Measurements from ENCODE around the gene MAPKAPK2. TPM values are rescaled to one million over a fixed set of nuclear protein-coding genes. Genes with fewer than 3 reads are reported as not detected.

MAPKAPK2 gene
- total RNA-seq, 1 experiment from 2014 or later = 96.2 TPM

DNA sequence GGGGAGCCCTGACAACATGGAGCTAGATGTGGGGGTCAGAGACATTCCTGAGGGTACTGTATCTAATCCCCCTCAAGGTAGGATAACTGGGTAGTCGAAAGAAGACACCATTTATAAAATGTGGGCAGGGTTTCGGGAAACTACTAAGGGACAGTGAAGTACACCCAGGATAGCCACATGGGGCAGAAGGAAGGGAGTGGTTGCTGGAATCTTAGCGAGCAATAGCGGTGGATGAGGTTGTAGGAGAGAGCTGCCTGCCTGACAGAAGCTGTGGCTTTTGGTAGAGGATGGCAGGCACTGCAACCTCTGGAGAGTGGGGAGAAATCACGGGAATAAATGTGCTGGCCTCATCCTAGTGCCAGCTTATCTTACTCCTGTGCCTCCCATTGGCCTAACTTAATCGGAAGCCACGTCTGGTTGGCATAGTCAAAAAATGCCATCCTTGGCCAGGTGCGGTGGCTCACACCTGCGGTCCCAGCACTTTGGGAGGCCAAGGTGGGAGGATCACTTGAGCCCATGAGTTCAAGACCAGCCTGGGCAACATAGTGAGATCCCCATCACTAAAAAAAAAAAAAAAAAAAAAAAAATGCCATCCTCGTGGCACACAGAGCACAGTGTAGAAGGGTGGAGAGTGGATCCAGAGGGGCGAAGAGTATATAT is 23.4 kb upstream of the MAPKAPK2 start:
- peaks cover 82% of the 10 kb centered on the region for H3K27me3 Mint-ChIP-seq (ENCODE audit: unreplicated experiment)
- TF ChIP-seq, protein P1, sequence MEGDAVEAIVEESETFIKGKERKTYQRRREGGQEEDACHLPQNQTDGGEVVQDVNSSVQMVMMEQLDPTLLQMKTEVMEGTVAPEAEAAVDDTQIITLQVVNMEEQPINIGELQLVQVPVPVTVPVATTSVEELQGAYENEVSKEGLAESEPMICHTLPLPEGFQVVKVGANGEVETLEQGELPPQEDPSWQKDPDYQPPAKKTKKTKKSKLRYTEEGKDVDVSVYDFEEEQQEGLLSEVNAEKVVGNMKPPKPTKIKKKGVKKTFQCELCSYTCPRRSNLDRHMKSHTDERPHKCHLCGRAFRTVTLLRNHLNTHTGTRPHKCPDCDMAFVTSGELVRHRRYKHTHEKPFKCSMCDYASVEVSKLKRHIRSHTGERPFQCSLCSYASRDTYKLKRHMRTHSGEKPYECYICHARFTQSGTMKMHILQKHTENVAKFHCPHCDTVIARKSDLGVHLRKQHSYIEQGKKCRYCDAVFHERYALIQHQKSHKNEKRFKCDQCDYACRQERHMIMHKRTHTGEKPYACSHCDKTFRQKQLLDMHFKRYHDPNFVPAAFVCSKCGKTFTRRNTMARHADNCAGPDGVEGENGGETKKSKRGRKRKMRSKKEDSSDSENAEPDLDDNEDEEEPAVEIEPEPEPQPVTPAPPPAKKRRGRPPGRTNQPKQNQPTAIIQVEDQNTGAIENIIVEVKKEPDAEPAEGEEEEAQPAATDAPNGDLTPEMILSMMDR (IDR thresholded peaks at IDR 0.05; ENCODE audit: unreplicated experiment) = no peak
- H3K36me3 Mint-ChIP-seq (ENCODE audit: insufficient read depth, unreplicated experiment) = no peaks in the 10 kb centered on the region
- no peak for DNase-seq
- no peaks in the 10 kb centered on the region for H3K9me3 Mint-ChIP-seq (ENCODE audit: low read depth, unreplicated experiment)
- H3K4me1 Mint-ChIP-seq (ENCODE audit: low read depth, unreplicated experiment) = no peaks in the 10 kb centered on the region
- CTCF ChIA-PET = interaction anchor here (1.2 kb wide), 1 partner anchor 26 kb away, joined by 5 read pairs; the partner anchor contains the start of gene DYRK3
- no peak overlapping the region for H3K4me3 Mint-ChIP-seq (ENCODE audit: low read depth, unreplicated experiment)
- intact Hi-C loops (cut with micrococcal nuclease; ENCODE audit: unreplicated experiment) = loop anchor here (5.0 kb wide), 1 partner anchor 184 kb away; no protein-coding TSS in a partner anchor
- no TSS peak for BruUV-seq (replicated peaks)
- H3K27ac Mint-ChIP-seq (ENCODE audit: unreplicated experiment) = no peak overlapping the region

DNA sequence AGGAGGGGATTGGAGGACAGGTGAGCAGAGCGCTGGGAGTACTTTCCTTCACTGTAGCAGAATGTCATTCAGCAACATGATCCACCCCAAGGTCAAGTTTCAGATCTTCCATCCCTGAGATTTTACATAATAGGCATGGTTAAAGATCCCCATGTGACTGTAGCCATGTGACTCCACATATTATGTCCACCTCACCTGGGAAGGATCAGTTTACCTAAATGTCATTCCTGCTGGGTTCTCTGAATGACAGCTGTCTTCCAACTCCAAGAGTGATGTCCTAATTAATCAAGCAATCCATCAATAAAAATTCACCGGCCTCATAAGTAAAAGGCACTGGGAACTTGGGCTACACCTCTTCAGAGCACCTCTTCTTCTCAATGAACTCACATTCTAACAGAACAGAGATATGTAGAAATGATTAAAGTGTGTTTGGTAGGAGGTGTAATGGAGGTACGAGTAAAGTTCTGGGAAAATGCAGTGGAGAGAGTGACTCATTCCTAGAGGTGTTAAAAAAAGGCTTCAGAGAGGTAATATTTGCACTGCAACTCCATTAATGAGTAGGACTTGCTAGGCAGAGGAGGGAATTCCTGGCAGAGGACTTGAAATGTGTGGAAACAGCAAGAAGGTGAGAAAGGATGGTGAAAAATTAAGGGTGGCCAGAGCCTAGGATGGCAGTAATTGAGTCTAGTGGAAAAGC is 22.2 kb upstream of the MAPKAPK2 start:
- Mint-ChIP-seq H3K4me1 (ENCODE audit: low read depth, unreplicated experiment) (no peaks in the 10 kb centered on the region), H3K9me3 (ENCODE audit: low read depth, unreplicated experiment) (no peaks in the 10 kb centered on the region), H3K4me3 (ENCODE audit: low read depth, unreplicated experiment) (no peak overlapping the region), H3K27me3 (ENCODE audit: unreplicated experiment) (peaks cover 77% of the 10 kb centered on the region), H3K36me3 (ENCODE audit: insufficient read depth, unreplicated experiment) (no peaks in the 10 kb centered on the region), H3K27ac (ENCODE audit: unreplicated experiment) (no peak overlapping the region)
- intact Hi-C loops (cut with micrococcal nuclease; ENCODE audit: unreplicated experiment) = loop anchor here (5.0 kb wide), 1 partner anchor 185 kb away; no protein-coding TSS in a partner anchor
- TF ChIP-seq, protein P1 (IDR thresholded peaks at IDR 0.05; ENCODE audit: unreplicated experiment) = no peak
- no TSS peak for BruUV-seq (replicated peaks)
- CTCF ChIA-PET = interaction anchor here (1.0 to 3.0 kb wide), 8 partner anchors 11 to 173 kb away, joined by 3 to 47 read pairs (median 10); partner anchors contain the start of genes DYRK3 and EIF2D
- no peak for DNase-seq

DNA sequence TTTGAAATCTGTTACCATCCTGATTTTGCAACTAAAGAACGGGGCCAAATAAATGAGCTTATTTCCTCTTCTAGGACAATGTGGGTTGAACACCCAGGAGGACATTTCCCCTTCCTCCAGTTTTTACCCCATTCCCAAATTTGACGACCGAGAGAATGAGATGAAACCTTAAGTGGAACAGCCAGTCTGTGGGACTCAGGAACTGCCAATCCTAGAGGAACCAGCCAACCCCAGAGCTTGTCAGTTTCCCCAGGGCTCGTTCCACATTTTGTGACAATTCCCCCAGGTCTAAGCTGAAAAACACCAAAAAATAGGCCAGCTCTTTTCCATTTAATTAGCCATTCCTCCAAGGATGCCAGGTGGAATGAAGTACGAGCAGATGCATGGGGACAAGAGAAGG is 21.3 kb upstream of the MAPKAPK2 start:
- intact Hi-C loops (cut with micrococcal nuclease; ENCODE audit: unreplicated experiment) = loop anchor here (5.0 kb wide), 1 partner anchor 186 kb away; no protein-coding TSS in a partner anchor
- Mint-ChIP-seq H3K27ac (ENCODE audit: unreplicated experiment) (no peak overlapping the region), H3K9me3 (ENCODE audit: low read depth, unreplicated experiment) (no peaks in the 10 kb centered on the region), H3K4me1 (ENCODE audit: low read depth, unreplicated experiment) (no peaks in the 10 kb centered on the region), H3K36me3 (ENCODE audit: insufficient read depth, unreplicated experiment) (no peaks in the 10 kb centered on the region), H3K27me3 (ENCODE audit: unreplicated experiment) (peaks cover 77% of the 10 kb centered on the region), H3K4me3 (ENCODE audit: low read depth, unreplicated experiment) (no peak overlapping the region)
- CTCF ChIA-PET = interaction anchor here (0.6 to 3.0 kb wide), 21 partner anchors 11 to 249 kb away, joined by 3 to 47 read pairs (median 4); partner anchors contain the start of genes DYRK3 and EIF2D
- TF ChIP-seq, protein P1 (IDR thresholded peaks at IDR 0.05; ENCODE audit: unreplicated experiment) = no peak
- BruUV-seq (replicated peaks) = no TSS peak
- DNase-seq = no peak

DNA sequence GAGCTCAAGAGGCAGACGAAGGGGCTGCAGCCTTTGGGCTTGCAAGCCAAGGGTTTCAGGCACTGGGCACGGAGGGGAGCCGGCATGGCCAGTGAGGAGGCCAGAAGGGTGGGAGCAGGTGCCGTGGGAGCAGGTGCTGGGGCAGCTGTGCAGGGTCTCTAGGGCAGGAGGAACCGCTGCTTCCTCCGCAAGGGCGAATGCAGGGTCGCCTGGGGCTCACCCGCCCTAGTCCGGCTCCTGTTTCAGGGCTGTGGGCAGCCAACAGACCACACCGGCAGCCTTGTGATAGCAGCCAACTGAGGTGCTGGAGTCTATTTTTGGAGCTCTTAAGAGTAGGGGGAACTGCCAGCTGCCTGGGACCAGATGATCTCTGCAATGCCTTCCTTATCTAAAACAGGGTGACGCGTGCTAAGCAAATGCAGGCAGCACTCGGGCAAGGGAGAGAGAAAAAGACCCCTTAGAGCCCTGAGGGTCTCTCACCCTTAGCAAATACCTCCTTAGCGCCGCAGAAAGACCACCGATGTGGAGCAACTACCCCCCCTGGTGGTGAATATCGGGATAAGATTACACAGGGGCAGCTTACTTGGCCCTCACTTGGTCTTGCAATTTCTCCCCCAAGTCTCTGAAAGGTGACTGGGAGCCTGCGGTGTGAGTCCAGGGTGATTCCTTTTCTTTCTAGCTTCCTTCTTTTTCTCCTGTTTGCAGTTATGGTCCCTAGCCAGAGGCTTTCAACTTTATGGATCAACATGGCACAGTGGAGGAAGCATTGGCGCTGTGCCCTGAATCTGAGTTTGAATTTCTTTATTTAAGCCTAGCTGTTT is 20.7 kb upstream of the MAPKAPK2 start:
- no peak overlapping the region for H3K27ac Mint-ChIP-seq (ENCODE audit: unreplicated experiment)
- intact Hi-C loops (cut with micrococcal nuclease; ENCODE audit: unreplicated experiment) = loop anchor here (1.0 to 5.0 kb wide), 3 partner anchors 30 to 187 kb away; no protein-coding TSS in a partner anchor
- DNase-seq = peak; percentile 82
- H3K36me3 Mint-ChIP-seq (ENCODE audit: insufficient read depth, unreplicated experiment) = no peaks in the 10 kb centered on the region
- peaks cover 76% of the 10 kb centered on the region for H3K27me3 Mint-ChIP-seq (ENCODE audit: unreplicated experiment)
- no peaks in the 10 kb centered on the region for H3K4me1 Mint-ChIP-seq (ENCODE audit: low read depth, unreplicated experiment)
- TF ChIP-seq, protein P1 (IDR thresholded peaks at IDR 0.05; ENCODE audit: unreplicated experiment) = peak; percentile 90
- no peaks in the 10 kb centered on the region for H3K9me3 Mint-ChIP-seq (ENCODE audit: low read depth, unreplicated experiment)
- CTCF ChIA-PET = interaction anchor here (0.6 to 3.0 kb wide), 23 partner anchors 11 to 248 kb away, joined by 3 to 47 read pairs (median 4); partner anchors contain the start of genes DYRK3 and EIF2D
- no TSS peak for BruUV-seq (replicated peaks)
- no peak overlapping the region for H3K4me3 Mint-ChIP-seq (ENCODE audit: low read depth, unreplicated experiment)

Measured in Calu3 (cell line).